Naive thymus-derived CD8-positive, alpha-beta T cell (primary cell): ENCODE data around the gene PPEF2. TPM values are rescaled to one million over a fixed set of nuclear protein-coding genes. Genes with fewer than 3 reads are reported as not detected.
"Not testable (repeated sequence)": the region's sequence is repeated elsewhere in the genome, so short reads cannot be mapped to it uniquely, and the experiment has no call there.

ENCODE experiments used
- ATAC-seq, 2 donors: fragments of 150-1000 bp; cut with Tn5 transposase in 1 of 2; sonication (Bioruptor Pico), chemical (Tn5 transposase) in 1 of 2; 1 replicate in 1 of 2; 2 replicates in 1 of 2; pipeline ENCODE4 v1.10.0; 2021; ENCODE audit warnings: mild to moderate bottlenecking in 2 of 2, moderate library complexity in 2 of 2
- POLR2A ChIA-PET: fragments of 350-600 bp; sonication (Branson Sonifier 250); formaldehyde crosslinking; loops from one replicate; lab custom pipeline; 2021; ENCODE audit warnings: antibody characterized with exemption; lab: Charles Lee
- DNase-seq, 10 donors: peaks; one replicate each; pipeline versions ENCODE4 v3.0.0 to v3.0.0-alpha.2; 2020 to 2022
- H3K27ac Mint-ChIP-seq, 10 donors: one replicate each; pipeline ENCODE4 v1.8.0; 2020 to 2022; ENCODE audit warnings: mild to moderate bottlenecking in 10 of 10, mixed read lengths in 10 of 10, moderate library complexity in 4 of 10, inconsistent platforms in 1 of 10
- H3K27me3 Mint-ChIP-seq, 5 donors: one replicate each; pipeline ENCODE4 v1.8.0; 2021 to 2022; ENCODE audit warnings: mixed read lengths in 5 of 5
- H3K36me3 Mint-ChIP-seq, 3 donors: one replicate each; pipeline ENCODE4 v1.8.0; 2020 to 2022; ENCODE audit warnings: mixed read lengths in 3 of 3, mild to moderate bottlenecking in 2 of 3, inconsistent platforms in 1 of 3
- H3K4me1 Mint-ChIP-seq, 4 donors: one replicate each; pipeline ENCODE4 v1.8.0; 2021 to 2022; ENCODE audit warnings: mixed read lengths in 4 of 4
- H3K4me3 Mint-ChIP-seq, 10 donors: one replicate each; pipeline ENCODE4 v1.8.0; 2020 to 2022; ENCODE audit warnings: mild to moderate bottlenecking in 10 of 10, mixed read lengths in 10 of 10, moderate library complexity in 6 of 10, inconsistent platforms in 1 of 10
- H3K9me3 Mint-ChIP-seq, 9 donors: one replicate each; pipeline ENCODE4 v1.8.0; 2020 to 2022; ENCODE audit warnings: mixed read lengths in 9 of 9, mild to moderate bottlenecking in 3 of 9, inconsistent platforms in 1 of 9, moderate library complexity in 1 of 9
- polyA plus RNA-seq, 3 donors: library from polyadenylated mRNA; unstranded; fragments of 300-500 nt; fragmentation: Illumina TruSeq; gene quantifications; one replicate each; pipeline ENCODE4 v1.2.3, GENCODE V29; 2021
- total RNA-seq, 8 experiments: library from RNA in 2 of 8; stranded (reverse) in 2 of 8; gene quantifications; one replicate each; pipeline ENCODE4 v1.2.3 and lab custom pipeline; 2021 to 2026

Gene PPEF2, protein sequence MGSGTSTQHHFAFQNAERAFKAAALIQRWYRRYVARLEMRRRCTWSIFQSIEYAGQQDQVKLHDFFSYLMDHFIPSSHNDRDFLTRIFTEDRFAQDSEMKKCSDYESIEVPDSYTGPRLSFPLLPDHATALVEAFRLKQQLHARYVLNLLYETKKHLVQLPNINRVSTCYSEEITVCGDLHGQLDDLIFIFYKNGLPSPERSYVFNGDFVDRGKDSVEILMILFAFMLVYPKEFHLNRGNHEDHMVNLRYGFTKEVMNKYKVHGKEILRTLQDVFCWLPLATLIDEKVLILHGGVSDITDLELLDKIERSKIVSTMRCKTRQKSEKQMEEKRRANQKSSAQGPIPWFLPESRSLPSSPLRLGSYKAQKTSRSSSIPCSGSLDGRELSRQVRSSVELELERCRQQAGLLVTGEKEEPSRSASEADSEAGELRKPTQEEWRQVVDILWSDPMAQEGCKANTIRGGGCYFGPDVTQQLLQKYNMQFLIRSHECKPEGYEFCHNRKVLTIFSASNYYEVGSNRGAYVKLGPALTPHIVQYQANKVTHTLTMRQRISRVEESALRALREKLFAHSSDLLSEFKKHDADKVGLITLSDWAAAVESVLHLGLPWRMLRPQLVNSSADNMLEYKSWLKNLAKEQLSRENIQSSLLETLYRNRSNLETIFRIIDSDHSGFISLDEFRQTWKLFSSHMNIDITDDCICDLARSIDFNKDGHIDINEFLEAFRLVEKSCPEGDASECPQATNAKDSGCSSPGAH
- total RNA-seq (1 to 10 TPM; 1.6 to 1.8 TPM), polyA plus RNA-seq (not detected), total RNA-seq (lab: John Stamatoyannopoulos, UW) (0 to 1.2 (median 0.30) reads per million in 6 experiments)

DNA sequence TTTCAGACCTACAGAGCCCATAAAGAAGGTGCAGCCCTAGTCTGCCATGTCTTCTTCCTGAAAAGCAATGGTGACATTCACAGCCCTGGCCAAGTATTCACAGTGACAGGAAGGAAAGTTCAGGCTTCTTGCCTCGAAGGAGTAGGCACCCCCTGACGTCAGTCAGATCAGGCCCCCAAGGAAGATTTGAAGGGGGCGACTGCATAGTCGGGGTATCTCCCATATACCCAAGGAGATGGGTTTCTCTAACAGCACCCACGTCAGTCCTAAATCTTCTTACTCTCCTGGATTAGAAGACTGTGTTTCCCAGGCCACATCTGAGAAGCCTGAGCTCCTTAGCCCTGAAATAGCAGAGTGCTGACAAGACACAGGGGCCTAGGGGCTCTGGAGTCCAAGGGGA lies at the start of gene PPEF2:
PPEF2 (minus strand) TSS at position 101 of the 400 bp plus-strand sequence. CDS start 6,127 bp downstream, outside the sequence.
- peaks cover 0 to 4% (median 0%) of the 10 kb centered on the region in 3 donors for H3K36me3 Mint-ChIP-seq
- H3K4me3 Mint-ChIP-seq, result peak within 1 kb of the TSS in 1 of 10 donors; percentile 13
- H3K27ac Mint-ChIP-seq, result peak within 1 kb of the TSS in 2 of 10 donors; percentile 17 to 62
- DNase-seq, result no peak
- POLR2A ChIA-PET, result no interaction called here
- peaks cover 0 to 7% (median 5%) of the 10 kb centered on the region in 5 donors for H3K27me3 Mint-ChIP-seq
- peaks cover 0 to 14% (median under 1%) of the 10 kb centered on the region in 4 donors for H3K4me1 Mint-ChIP-seq
- peaks cover 0 to 3% (median 0%) of the 10 kb centered on the region in 9 donors for H3K9me3 Mint-ChIP-seq
- ATAC-seq, result no peak

DNA sequence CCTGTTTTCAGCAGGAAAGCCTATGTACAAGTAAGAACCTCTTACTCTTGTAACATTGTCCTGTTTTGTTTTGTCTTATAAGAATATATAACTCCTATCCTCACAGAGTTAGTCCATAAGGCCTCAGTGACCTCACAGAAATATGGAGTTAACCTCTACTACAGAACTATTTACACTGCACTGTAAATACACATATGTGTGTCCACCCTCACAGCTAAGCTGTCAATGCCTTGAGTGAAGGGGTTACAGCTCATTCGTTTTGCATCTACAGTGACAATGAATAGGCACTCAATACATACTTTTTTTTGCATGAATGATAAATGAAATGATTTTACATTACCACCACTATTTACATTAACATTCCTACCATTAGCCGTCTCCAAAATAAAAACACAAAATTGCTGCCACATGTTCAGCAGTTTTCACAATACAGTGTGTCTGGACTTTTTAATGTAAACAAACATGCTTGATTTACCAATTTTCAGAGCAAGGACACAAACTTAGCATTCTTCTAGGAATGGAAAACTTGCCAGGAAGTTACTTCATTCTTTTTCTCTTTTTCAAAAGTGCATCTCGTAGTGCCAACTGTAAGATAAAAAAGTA lies 48.1 kb upstream of the PPEF2 start:
- peak overlapping the region in 2 of 10 donors; percentile 11 to 29 for H3K27ac Mint-ChIP-seq
- no peak overlapping the region for H3K4me3 Mint-ChIP-seq
- no peaks in the 10 kb centered on the region for H3K27me3 Mint-ChIP-seq
- DNase-seq (no peak), ATAC-seq (no peak)
- H3K4me1 Mint-ChIP-seq, result peaks cover 0 to 2% (median 0%) of the 10 kb centered on the region in 4 donors
- no peaks in the 10 kb centered on the region for H3K9me3 Mint-ChIP-seq
- POLR2A ChIA-PET, result interaction anchor here (0.6 kb wide), 1 partner anchor 436 kb away, joined by 4 read pairs; the partner anchor contains the start of genes RCHY1 and THAP6
- peaks cover 0 to 77% (median 25%) of the 10 kb centered on the region in 3 donors for H3K36me3 Mint-ChIP-seq

DNA sequence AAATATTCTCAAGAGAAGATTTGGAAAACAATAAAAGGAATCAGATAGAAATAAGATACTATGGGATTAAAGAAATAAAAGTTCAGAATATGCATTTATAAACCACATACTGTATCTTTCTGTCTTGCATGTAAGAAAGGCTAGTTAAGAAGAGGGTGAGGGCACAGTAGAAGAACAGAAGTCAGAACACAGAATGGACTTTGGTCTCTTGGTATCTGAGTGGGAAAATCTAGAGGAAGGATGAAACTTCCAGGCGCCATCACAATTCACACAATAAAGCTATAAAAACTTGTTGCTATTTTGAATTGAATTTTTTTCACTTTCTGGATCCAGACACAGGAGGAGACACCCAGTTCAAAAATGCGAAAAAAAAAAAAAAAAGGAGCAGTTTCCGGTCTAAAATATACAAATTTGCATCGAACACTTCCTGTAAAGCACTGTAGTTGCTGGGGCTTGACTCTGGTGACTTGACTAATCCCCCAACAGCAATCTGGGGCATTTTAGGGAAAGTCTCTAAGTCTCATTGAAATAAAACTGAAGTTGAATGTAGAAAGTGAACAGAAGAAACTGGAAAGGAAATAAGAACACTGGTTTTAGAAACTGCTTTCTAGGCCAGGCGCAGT lies 46.7 kb upstream of the PPEF2 start:
- Mint-ChIP-seq H3K27me3 (no peaks in the 10 kb centered on the region), H3K4me1 (peaks cover 0 to 2% (median 0%) of the 10 kb centered on the region in 4 donors), H3K4me3 (no peak overlapping the region), H3K27ac (peak overlapping the region in 2 of 10 donors; percentile 25 to 27), H3K36me3 (peaks cover 0 to 65% (median 17%) of the 10 kb centered on the region in 3 donors), H3K9me3 (no peaks in the 10 kb centered on the region)
- POLR2A ChIA-PET, result interaction anchor here (0.6 to 1.0 kb wide), 2 partner anchors 9 to 1114 kb away, joined by 3 to 4 read pairs; no protein-coding TSS in a partner anchor
- DNase-seq (no peak), ATAC-seq (no peak)

DNA sequence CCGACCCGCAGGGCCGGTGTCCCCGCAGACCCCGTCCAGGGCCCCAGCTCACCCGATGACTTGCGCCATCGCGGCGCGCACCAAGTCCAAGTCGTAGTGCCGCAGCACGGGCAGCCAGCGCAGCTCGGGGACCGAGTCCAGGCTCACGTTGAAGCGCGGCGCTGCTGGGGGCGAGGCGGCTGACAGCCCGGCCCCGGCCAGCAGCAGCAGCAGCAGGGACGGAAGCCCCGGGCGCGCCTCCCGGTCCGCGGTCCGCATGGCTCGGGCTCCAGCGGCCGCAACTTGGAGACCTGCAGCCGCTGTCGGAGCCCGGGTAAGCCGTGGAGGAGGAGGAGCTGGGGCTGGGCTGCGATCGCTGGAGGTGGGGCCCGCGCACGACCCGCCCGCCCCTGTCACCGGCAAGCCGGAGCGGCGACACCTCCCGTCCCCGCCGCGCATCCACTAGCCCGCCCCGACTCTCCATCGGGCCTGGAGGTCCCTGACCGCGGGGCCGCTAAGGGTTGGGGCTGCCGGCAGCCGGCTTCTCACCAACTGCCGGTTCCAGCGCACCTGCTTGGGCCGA lies 38.5 kb upstream of the PPEF2 start, which contains the start of gene NAAA:
NAAA (minus strand) TSS at position 322 of the 562 bp plus-strand sequence; CDS start at position 258, 64 bp downstream.
- H3K27ac Mint-ChIP-seq, result peak within 1 kb of the TSS; percentile 70 to 99 (median 96)
- peak within 1 kb of the TSS; percentile 94 to 99 (median 97) for H3K4me3 Mint-ChIP-seq
- DNase-seq (peak; percentile 60 to 89 (median 74)), ATAC-seq (peak; percentile 85)
- H3K9me3 Mint-ChIP-seq, result no peaks in the 10 kb centered on the region
- no peaks in the 10 kb centered on the region for H3K27me3 Mint-ChIP-seq
- POLR2A ChIA-PET, result interaction anchor here (0.6 to 2.9 kb wide), 12 partner anchors 8 to 1921 kb away, joined by 3 to 30 read pairs (median 7); partner anchors contain the start of genes MRPL1, NUP54, RCHY1 and SDAD1
- H3K4me1 Mint-ChIP-seq, result peaks cover 6 to 30% (median 24%) of the 10 kb centered on the region in 4 donors
- H3K36me3 Mint-ChIP-seq, result peaks cover 0 to 18% (median 8%) of the 10 kb centered on the region in 3 donors

DNA sequence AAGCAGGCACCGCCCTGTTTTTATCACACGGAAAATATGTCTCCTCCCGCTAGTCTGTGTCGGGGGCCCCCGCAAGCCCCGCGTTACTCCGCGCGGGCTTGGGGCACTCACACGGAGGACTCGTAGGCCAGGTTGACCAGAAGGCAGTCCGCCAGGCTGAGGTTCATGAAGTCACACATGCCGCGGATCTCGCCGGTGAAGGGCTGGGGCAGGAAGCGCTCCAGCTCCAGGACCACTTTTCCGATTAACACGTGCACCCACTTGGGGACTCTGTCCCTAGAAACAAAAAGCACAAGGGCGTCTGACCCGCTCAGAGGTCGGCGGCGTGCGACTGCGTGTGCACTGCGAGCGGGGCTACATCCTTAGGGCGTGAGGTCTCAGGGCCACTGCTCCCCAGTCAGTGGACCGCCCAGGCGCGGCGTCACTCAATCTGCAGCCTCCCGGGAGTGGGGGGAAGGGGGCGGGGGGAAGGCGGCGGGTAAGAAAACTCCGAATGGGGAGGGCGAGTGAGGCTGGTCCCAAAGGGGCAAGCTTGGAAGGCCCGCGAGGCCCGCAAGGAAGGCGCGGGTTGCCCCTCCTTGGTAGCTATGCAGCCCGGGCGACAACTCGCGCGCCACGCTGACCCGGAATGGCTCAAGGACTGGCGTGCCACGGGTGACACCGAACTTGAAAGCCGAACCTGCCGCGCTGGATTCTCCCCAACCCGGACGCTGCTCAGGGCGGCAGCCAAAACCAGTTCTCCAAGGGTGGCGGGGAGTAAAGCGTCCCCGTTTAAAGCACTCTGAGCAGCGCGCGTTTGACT lies 37.8 kb upstream of the PPEF2 start:
- ATAC-seq, result peak; percentile 61 to 64
- POLR2A ChIA-PET, result interaction anchor here (0.6 to 2.9 kb wide), 16 partner anchors 8 to 1922 kb away, joined by 3 to 30 read pairs (median 5); partner anchors contain the start of genes MRPL1, NUP54, RCHY1 and SDAD1
- Mint-ChIP-seq H3K9me3 (no peaks in the 10 kb centered on the region), H3K36me3 (peaks cover 0 to 25% (median 8%) of the 10 kb centered on the region in 3 donors), H3K27ac (peak overlapping the region; percentile 70 to 99 (median 96)), H3K27me3 (no peaks in the 10 kb centered on the region), H3K4me3 (peak overlapping the region; percentile 94 to 99 (median 97)), H3K4me1 (peaks cover 6 to 30% (median 24%) of the 10 kb centered on the region in 4 donors)
- DNase-seq, result peak; percentile 48 to 84 (median 64)

DNA sequence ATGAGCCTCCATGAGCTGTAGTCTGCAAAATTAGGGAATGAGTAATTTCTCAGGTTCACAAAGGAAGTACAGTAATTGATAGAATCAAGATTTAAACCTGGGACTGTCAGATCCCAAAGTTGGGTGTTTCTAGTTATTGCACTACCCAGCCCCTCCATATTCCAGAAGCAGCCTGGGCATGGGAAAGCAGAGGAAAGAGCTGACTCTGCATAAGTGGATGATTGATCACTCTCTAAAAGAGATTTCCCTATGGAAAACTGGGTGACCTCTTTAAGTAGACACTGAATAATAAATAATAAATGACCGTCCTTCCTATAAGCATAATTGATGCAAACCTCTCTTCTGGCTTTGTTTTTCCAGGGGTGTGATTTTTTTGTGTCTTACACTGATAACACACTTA lies 33.4 kb upstream of the PPEF2 start:
- no peak for ATAC-seq
- Mint-ChIP-seq H3K27me3 (no peaks in the 10 kb centered on the region), H3K4me1 (peaks cover 6 to 27% (median 25%) of the 10 kb centered on the region in 4 donors), H3K9me3 (no peaks in the 10 kb centered on the region), H3K27ac (no peak overlapping the region), H3K4me3 (no peak overlapping the region), H3K36me3 (peaks cover 0 to 55% (median 13%) of the 10 kb centered on the region in 3 donors)
- POLR2A ChIA-PET, result no interaction called here
- DNase-seq, result no peak

DNA sequence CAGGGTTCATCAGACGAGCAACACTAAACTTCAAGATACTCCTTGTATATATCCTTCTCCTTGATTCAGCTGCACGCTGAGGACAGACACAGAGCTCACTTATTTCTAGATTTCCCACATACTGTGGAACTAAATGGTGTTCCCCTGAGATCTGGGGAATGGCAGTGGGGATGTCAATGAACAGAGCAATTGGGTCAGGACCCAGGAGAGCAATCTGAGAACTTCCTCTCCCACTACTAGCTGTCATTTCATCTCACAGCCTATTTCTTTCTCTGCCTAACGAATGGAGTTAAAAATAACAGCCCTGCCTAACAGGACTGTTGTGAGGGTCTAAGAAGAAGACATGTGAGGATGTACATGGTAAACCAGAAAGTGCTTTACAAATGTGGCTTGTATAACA lies 27.9 kb upstream of the PPEF2 start:
- H3K36me3 Mint-ChIP-seq, result peaks cover 0 to 73% (median 16%) of the 10 kb centered on the region in 3 donors
- no peak overlapping the region for H3K27ac Mint-ChIP-seq

DNA sequence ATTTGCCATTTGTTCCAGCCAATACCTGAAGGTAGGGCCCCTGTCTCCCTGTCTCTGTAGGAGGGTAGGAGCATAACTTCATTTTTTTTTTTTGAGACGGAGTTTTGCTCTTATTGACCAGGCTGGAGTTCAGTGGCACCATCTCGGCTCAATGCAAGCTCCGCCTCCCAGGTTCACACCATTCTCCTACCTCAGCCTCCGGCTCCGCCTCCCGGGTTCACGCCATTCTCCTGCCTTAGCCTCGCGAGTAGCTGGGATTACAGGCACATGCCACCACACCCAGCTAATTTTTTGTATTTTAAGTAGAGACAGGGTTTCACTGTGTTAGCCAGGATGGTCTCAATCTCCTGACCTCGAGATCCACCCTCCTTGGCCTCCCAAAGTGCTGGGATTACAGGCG lies 22.7 kb upstream of the PPEF2 start:
- H3K36me3 Mint-ChIP-seq, result peaks cover 0 to 85% (median 19%) of the 10 kb centered on the region in 3 donors
- H3K27ac Mint-ChIP-seq, POLR2A ChIA-PET, H3K4me3 Mint-ChIP-seq, ATAC-seq, H3K9me3 Mint-ChIP-seq, DNase-seq, H3K4me1 Mint-ChIP-seq, H3K27me3 Mint-ChIP-seq: not testable (repeated sequence)

More for the DNA sequence above, 27.9 kb upstream of the PPEF2 start:
- POLR2A ChIA-PET, result interaction anchor here (0.5 kb wide), 1 partner anchor 1807 kb away, joined by 4 read pairs; no protein-coding TSS in a partner anchor
- DNase-seq, result no peak
- Mint-ChIP-seq H3K27me3 (no peaks in the 10 kb centered on the region), H3K4me3 (no peak overlapping the region), H3K9me3 (no peaks in the 10 kb centered on the region), H3K4me1 (peaks cover 0 to 7% (median 2%) of the 10 kb centered on the region in 4 donors)
- ATAC-seq, result no peak

DNA sequence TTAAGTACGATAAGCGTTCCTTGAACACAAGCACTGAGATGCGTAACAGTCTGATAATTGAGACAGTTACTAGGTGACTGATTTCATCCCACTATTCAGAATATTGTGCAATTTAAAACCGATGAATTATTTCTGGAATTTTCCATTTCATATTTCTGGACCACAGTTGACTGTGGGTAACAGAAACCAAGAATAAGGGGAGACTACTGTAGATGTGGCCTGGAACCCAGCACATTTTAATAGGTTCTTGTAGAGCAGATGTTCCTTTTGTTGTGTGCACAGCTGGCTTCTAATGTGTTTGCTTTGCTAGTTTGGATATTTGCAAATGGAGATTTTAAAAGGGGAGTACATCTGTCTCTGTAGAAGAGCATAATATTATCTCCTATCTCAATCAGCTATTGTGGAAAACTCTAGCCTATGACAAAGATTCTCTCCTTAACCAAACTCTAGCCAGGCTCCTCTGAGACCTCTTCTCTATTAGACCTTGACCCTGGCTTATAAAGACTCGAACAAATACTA lies 22.1 kb upstream of the PPEF2 start:
- ATAC-seq (no peak), DNase-seq (no peak)
- no peaks in the 10 kb centered on the region for H3K9me3 Mint-ChIP-seq
- POLR2A ChIA-PET, result no interaction called here
- H3K27me3 Mint-ChIP-seq, result no peaks in the 10 kb centered on the region
- peak overlapping the region in 3 of 10 donors; percentile 17 to 29 (median 27) for H3K27ac Mint-ChIP-seq
- H3K36me3 Mint-ChIP-seq, result peaks cover 0 to 85% (median 18%) of the 10 kb centered on the region in 3 donors
- H3K4me3 Mint-ChIP-seq, result no peak overlapping the region
- H3K4me1 Mint-ChIP-seq, result peaks cover 0 to 7% (median 2%) of the 10 kb centered on the region in 4 donors

DNA sequence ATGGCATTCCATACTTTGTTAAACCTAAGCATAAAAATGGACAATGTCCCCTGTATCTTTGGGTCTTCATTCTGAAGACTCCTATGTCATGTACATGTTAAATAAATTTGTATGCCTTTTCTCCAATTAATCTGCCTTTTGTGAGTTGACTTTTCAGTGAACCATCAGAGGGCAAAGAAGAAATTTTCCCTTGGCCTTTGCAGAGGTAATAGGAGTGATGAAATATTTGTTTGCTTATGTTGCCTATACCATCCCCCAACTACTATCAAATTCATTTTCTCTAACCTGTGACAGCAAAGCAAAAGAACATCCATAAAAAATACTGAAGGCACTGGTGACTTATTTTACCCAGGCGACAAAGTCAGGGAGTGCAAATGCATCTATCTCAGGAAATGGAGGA lies 20.3 kb upstream of the PPEF2 start:
- DNase-seq (no peak), ATAC-seq (no peak)
- Mint-ChIP-seq H3K4me1 (peaks cover 0 to 3% (median 0%) of the 10 kb centered on the region in 4 donors), H3K36me3 (peaks cover 0 to 90% (median 22%) of the 10 kb centered on the region in 3 donors), H3K4me3 (no peak overlapping the region), H3K27ac (peak overlapping the region in 1 of 10 donors; percentile 12), H3K9me3 (no peaks in the 10 kb centered on the region), H3K27me3 (no peaks in the 10 kb centered on the region)
- POLR2A ChIA-PET, result no interaction called here
